Stimulated activated CD8-positive, alpha-beta memory T cell treated with anti-CD3 and anti-CD28 coated beads, Interleukin-2, amount 100 ng/mL, for 48 hours (primary cell): ENCODE results near the gene CHST12.
"Not testable (repeated sequence)": the region's sequence is repeated elsewhere in the genome, so short reads cannot be mapped to it uniquely, and the experiment has no call there.

ENCODE experiments used
- DNase-seq, 2 donors: peaks; one replicate each; pipeline ENCODE4 v3.0.0-alpha.2; 2020; ENCODE audit warnings: low read depth in 2 of 2

The CHST12 gene

GRCh38 chr7:2435146-2435545 lies 31.7 kb downstream of the CHST12 start:
- DNase-seq = no peak

DNA sequence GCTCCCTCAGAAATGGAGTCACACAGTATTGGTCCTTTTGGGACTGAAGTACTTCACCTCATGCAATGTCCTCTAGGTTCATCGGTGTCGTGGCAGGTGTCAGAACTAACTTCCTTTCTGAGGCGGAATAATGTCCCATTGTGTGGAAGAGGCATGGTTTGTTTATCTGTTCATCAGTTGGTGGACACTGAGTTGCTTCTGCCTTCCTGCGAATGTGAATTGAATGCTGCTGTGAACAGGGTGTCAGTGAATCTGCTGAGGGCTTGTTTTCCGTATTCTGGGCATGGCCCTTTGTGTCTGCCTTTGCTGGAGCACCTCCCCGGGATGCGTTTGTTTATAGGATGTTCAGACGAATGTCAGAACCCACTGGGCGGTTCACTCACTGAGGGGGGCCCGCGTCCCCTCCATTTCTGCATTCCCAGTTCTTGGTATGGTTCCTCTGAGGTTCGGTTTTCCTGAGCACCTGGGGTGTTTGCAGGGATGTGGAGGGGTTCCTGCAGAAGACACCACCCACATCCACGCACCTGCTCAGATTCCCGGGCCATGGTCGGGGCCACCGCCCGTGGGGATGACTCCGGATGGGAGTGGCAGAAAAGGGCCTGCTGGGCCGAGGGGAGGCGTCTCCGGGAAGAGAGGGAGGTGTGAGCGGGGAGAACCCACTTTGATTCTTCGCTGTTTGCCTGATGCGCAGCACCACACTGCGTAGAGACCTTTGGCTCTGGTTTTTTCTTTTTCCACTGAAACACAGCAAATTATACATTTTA lies 33.1 kb downstream of the CHST12 start:
- no peak for DNase-seq

- DNase-seq = no peak
Observed at GRCh38 chr7:2437136-2437535, 33.7 kb downstream of the CHST12 start.

- DNase-seq = no peak
Observed at GRCh38 chr7:2437537-2438148, 34.2 kb downstream of the CHST12 start.

GRCh38 chr7:2438186-2438585 lies 34.8 kb downstream of the CHST12 start:
- DNase-seq = no peak

- DNase-seq = no peak
Observed at GRCh38 chr7:2438775-2439174, 35.4 kb downstream of the CHST12 start.

GRCh38 chr7:2440608-2441245 lies 37.3 kb downstream of the CHST12 start:
- no peak for DNase-seq

DNA sequence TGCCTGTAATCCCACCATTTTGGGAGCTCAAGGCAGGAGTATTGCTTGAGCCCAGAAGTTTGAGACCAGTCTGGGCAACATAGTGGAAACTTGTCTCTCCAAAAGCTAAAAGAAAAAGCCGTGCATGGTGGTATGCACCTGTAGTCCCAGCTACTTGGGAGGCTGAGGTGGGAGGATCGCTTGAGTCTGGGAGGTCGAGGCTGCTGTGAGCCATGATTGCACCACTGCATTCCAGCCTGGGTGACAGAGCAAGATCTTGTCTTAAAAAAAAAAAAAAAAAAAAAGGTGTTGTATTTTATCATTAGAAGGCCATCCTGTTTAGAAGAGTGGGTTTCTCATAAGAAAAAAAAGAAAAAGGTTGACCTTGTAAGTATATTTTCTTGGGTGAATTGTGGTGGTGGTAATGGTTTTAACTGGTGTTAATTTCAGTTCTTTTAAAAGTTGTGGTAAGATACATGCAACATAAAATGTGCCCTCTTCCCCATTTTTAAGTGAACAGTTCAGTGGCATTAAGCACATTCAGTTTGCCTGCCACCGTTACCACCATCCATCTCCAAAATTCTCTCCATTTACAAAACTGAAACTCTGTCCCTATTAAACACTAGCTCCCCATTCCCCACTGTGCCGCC lies 38.1 kb downstream of the CHST12 start:
- DNase-seq = no peak

DNA sequence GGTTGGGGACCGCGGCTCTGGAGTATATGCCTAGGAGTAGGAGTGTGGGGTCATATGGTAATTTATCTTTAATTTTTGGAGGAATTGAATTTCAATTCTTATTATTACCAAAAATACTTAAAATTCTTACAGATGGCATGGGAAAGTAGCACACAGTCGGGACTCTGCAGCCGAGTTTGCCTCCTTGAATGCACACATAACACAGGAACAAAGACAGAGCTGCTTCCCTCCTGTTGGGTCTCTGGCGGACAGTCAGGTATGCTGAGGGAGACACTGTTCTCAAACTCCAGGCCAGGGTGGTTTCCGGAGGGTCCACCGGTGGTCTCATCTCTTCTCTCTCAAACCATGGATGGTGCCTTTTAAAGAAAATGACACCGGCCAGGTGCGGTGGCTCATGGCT lies 40.1 kb downstream of the CHST12 start:
- DNase-seq = no peak

DNA sequence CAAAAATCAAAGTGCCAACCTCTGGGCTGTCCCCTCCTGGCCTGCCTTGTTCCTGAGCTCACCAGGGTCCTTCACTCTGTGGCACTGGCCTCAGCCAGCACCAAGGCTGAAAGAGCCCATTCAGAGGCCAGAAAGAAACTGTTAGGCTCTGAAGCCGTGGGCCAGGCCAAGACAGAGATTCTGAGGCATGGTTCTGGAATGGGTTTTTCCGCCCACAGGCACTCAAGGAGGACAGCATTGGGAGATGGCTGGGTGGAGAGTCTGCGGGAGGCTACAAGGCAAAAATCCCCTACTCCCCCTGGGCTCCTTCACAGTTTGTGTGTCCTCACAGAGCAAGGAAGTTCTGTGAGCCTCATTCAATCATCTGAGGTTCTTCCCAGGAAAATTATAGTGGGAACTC lies 41.1 kb downstream of the CHST12 start:
- no peak for DNase-seq

DNA sequence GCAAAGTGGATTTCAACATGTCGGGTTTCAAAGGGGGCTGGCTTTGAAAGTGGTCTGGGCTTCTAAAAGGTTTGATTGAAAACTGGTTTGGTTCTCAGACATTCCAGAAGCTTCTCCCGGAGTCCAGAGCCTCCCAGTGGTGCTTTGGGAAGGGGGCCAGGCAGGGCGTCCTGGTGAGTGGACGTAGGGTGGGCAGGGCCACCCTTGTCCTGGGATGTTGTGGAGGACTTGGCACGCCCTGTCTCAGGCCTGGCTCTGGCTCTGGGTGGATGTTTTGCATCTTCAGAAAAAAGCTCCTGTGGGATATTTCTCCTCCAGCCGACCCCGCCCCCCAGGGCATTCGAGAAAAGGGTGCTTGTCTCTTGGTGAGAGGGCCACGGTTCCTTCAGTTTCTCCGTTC lies 41.6 kb downstream of the CHST12 start:
- no peak for DNase-seq

GRCh38 chr7:2445898-2446555 lies 42.6 kb downstream of the CHST12 start:
- DNase-seq = no peak

DNA sequence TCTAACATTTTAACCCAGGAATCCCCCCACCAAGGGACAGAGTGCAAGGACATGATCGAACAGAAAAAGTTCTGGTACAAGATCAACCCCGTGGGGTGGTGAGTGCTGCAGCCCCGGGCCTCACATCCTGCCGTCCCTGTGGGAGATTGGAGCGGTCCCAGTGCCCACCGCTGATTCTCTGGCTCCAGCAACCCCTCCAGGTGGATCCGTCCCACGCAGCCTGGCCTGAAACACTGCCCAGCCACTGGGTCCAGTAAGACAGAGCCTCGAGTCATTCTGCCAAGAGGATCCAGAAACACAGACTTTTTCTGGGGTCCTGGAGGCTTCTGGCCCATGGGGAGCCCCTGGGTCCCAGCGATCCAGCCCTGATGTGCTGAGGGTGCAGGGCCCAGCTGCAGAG lies 43.3 kb downstream of the CHST12 start:
- no peak for DNase-seq

DNA sequence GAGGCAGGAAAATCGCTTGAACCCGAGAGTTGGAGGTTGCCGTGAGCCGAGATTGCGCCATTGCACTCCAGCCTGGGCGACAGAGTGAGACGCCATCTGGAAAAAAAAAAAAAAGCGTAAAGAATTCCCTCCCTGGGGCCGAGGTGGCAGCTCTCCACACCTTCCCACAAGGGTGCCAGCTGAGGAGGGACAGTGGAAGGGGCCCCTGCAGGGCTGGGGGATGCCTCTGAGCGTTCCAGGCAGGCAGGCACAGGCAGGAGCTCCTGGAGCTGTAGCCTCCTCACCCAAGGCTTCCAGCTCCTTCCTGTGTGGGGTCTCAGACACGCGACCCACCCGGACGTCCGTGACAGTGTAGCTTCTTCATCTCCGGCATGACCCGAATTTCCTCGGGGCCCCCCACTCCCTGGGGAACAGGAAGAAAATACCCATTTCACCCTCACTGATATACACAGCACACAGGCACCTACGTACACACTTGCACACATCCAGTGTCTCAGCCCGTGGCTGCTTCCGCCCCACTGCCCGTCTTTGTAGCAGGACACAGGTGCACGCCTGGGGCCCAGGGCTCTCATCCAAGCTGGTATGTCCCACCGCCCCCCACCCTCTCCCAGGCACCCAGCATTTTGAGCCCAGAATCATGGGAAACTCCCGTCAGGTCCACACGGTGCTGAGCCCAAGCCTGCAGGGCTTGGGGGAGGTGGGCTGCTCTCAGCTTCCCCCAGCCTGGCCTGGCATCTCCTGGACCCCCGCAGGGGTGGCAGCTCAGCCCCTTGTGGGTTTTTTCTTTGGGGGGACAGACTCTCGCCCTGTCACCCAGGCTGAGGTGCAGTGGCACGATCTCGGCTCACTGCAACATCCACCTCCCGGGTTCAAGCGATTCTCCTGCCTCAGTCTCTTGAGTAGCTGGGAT lies 47.0 kb downstream of the CHST12 start:
- DNase-seq = no peak

DNA sequence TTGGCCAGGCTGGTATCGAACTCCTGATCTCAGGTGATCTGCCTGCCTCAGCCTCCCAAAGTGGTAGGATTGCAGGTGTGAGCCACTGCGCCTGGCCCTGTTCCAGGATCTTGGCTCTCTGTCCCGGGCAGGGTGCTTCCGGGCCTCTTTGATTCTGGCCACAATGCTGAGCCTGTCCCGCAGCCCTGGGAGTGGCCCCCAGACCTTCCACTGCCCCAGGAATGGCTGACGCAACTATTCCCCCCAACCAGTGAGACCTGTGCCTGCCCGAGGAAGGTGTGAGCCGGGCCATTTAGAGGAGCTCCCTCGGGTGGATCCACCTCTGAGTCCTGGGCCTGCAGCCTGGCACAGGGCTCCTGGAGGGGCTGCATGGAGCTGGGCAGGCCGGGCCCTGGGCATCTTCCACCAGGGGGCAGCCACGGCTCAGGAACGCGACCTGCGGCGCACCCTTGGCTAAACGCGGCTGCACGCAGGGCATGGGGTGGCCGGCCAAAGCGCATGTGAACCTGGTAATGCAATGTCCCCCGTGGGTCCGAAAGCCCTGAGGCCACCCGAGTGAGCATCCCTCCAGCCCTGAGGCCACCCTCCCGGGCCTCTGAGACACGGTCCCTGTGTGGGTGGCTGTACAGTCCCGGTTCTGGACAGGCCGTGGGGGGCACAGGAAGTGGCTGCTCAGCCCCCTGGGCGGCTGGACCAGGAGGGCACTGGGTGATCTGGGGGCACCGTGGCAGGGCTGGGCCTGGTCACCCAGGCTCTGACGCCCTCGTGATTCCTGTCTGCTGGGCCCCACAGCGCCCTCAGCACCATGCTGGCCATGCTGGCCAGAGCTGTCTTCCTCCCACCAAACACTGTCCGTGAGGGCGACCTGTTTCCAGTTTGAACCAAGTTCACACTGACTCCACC lies 48.0 kb downstream of the CHST12 start:
- peak; percentile 81 to 82 for DNase-seq

DNA sequence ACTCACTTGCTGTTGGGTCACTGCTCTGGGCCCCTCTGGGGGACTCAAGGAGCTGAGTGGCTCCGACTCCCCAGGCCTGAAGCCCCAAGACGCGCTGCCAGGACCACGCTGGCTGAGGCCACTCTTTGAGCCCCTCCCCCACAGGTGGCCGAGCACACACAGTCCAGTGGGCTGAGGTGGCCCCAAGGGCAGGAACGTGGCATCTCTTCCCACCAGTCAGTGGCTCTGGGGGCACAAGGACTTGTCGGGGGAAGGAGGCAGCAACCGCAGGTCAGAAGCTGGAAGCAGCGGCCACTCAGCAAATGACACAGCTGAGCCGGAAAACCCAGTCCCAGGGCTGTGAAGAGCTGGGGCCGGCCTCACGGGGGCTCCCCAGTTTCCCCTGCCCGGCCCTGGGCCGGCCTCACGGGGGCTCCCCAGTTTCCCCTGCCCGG lies 48.7 kb downstream of the CHST12 start:
- no peak for DNase-seq

DNA sequence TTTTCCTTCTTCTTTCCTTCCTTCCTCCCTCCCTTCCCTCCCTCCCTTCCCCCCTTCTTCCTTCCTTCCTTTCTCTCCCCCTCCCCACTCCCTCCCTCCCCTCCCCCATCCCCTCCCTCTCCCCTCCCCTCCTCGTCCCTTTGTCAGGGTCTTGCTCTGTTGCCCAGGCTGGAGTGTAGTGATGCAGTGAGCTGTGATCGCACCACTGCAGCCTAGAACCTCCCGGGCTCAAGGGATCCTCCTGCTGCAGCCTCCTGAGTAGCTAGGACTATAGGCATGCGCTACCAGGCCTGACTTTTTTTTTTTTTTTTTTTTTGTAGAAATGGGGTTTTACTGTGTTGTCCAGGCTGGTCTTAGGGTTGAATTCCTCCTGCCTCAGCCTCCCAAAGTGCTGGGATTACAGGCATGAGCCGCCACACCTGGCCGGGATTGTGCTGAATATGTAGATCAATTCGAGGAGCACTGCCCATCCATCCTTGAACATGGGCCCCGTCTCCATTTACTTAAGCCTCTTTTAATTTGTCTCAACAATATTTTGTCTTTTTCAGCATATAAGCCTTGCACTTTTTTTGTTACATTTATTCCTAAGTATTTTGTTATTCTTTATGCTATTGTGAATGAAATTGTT lies 49.3 kb downstream of the CHST12 start:
- DNase-seq = no peak

DNA sequence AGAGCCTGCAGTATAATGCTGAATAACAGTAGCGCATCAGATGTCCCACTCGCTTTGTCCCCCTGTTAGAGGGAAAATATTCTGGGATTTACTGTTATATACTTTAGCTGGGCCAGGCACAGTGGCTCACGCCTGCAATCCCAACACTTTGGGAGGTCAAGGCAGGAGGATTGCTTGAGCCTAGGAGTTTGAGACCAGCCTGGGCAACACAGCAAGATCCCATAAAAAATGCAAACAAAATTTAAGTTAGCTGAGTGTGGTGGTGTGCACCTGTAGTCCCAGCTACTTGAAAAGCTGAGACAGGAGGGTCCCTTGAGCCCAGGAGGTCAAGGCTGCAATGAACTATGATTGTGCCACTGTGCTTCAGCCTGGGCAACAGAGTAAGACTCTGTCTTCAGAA lies 50.4 kb downstream of the CHST12 start:
- DNase-seq = not testable (repeated sequence)

DNA sequence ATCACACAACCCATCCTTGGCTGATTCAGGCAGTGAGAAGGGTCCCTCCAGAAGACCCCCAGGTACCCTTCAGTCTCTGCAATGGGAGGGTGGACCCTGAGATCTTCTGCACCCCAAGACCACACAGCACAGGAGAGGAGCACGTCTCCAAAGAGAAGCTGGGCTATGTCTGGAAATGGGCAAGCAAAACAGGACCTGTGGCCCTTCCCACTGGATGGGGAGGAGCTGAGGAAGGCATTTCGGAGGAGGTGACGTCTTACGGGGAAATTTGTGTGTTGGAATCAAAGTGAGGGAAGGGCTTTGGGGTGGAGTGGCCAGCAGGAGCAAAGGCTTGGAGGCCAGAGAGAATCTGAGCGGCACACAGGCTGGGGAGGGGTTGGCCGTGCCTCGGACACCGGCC lies 56.3 kb downstream of the CHST12 start:
- DNase-seq = no peak

- DNase-seq = no peak
Observed at GRCh38 chr7:2460188-2460587, 56.8 kb downstream of the CHST12 start.
